ENCODE data around the gene ATP5ME.

ATP5ME gene

DNA sequence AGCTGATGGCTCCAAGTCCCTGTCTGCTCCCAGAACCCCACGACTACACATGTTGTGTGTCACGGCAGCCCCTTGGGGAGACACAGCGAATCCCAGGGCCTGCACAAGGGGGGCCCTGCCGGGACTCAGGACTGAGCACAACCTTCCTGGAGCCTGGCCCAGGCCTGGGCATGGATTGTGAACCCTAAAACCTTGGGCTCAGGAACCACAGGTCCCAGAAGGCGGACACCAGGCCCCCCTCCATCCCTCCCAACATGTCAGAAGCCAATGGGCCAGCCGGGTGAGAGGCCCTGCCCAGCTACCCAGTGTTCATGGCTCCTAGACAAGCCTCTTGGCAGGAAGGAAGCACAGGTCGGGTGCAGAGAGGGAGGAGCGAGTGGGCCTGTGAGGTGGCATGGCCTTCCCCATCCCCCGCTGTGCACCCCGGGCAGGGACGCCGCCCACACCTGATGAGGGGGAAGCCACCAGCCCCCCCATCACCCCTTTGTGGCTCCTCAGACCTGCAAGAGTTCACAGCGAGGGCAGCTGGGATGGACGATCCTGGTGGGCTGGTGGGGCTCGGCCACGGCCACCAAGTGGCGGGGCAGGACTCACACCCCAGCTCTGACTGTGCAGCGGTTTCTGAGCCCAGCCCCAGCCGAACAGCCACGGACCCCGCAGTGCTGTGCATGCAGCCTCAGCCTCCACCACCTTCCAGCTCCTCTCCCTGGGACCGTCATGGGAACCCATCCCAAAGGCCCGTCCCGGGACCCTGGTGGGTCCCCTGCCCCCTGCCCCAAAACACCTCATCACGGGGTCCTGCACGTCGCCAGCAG is 45.0 kb downstream of the ATP5ME start:
- no peak overlapping the region for H3K4me3 Mint-ChIP-seq
- H3K27me3 Mint-ChIP-seq (ENCODE audit: low read depth), result peaks cover 17% of the 10 kb centered on the region
- peaks cover 26% of the 10 kb centered on the region for H3K4me1 Mint-ChIP-seq
- H3K27ac Mint-ChIP-seq, result peak overlapping the region in 1 of 3 experiments; percentile 64
- peaks cover 8% of the 10 kb centered on the region for H3K36me3 Mint-ChIP-seq (ENCODE audit: low read depth)
- peaks cover 4% of the 10 kb centered on the region for H3K9me3 Mint-ChIP-seq
- TF ChIP-seq, protein P1, sequence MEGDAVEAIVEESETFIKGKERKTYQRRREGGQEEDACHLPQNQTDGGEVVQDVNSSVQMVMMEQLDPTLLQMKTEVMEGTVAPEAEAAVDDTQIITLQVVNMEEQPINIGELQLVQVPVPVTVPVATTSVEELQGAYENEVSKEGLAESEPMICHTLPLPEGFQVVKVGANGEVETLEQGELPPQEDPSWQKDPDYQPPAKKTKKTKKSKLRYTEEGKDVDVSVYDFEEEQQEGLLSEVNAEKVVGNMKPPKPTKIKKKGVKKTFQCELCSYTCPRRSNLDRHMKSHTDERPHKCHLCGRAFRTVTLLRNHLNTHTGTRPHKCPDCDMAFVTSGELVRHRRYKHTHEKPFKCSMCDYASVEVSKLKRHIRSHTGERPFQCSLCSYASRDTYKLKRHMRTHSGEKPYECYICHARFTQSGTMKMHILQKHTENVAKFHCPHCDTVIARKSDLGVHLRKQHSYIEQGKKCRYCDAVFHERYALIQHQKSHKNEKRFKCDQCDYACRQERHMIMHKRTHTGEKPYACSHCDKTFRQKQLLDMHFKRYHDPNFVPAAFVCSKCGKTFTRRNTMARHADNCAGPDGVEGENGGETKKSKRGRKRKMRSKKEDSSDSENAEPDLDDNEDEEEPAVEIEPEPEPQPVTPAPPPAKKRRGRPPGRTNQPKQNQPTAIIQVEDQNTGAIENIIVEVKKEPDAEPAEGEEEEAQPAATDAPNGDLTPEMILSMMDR (IDR thresholded peaks at IDR 0.05; ENCODE audit: unreplicated experiment in 3 of 3), result no peak

DNA sequence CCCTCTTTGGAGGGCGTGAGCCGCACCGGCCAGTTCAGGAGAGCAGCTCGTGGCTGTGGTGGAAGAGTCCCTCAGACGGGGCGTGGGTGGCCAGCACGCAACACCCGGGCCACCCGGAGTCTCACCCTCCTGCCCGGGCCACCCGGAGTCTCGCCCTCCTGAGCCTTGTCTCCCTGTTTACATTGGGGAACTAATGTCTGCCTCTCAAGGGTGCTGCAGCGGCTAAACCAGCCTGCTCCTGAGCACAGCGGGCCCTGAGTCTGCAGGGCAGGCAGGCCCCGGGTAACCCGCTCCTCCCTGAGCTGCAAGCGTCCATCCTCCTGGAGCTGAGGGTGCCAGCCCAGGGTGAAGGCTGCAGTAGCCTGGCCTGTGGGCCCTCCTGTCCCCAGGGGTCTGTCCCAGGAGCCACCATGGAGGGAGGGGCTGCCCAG is 45.8 kb downstream of the ATP5ME start:
- Mint-ChIP-seq H3K27me3 (ENCODE audit: low read depth) (peaks cover 17% of the 10 kb centered on the region), H3K9me3 (peaks cover 4% of the 10 kb centered on the region), H3K36me3 (ENCODE audit: low read depth) (peaks cover 8% of the 10 kb centered on the region), H3K4me3 (no peak overlapping the region), H3K4me1 (peaks cover 26% of the 10 kb centered on the region), H3K27ac (no peak overlapping the region)
- TF ChIP-seq, protein P1 (IDR thresholded peaks at IDR 0.05; ENCODE audit: unreplicated experiment in 3 of 3), result no peak

DNA sequence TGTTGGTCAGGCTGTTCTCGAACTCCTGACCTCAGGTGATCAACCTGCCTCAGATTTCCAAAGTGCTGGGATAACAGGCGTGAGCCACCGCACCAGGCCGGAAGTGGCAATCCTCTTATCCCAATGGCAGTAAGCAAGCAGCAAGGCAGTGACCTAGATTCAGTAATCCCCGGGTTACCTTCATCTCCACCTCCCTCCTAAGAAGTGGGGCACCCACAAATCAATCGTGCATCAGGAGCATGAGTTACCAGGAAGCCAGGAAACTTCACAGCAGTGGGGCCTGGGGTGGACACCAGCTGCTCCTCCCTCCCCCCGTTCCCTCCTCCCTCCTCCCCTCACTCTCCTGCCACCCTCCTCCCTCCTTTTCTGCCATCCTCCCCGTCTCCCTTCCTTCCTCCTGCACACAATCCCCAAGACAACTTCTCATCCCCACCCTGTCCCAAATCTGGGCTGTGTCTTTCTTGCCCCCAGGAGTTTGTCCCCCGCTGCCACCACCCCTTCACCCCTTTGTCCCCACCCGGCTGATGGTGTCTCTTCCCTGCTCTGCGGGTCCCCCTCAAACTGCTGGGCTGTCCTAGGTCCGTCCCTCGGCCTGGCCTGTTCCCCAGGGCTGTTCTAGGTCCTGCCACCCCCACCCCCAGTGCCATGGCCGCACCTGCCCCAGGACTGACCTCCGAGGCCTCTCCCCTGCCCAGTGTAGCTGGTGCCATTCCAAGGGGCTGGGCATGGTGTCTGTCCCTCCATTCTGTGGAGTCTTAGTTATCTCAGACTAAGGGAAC is 46.5 kb downstream of the ATP5ME start:
- Mint-ChIP-seq H3K9me3 (peaks cover 4% of the 10 kb centered on the region), H3K27ac (no peak overlapping the region), H3K4me3 (peak overlapping the region in 1 of 3 experiments; percentile 60), H3K4me1 (peaks cover 26% of the 10 kb centered on the region), H3K36me3 (ENCODE audit: low read depth) (peaks cover 8% of the 10 kb centered on the region), H3K27me3 (ENCODE audit: low read depth) (peaks cover 16% of the 10 kb centered on the region)
- TF ChIP-seq, protein P1 (IDR thresholded peaks at IDR 0.05; ENCODE audit: unreplicated experiment in 3 of 3), result no peak

DNA sequence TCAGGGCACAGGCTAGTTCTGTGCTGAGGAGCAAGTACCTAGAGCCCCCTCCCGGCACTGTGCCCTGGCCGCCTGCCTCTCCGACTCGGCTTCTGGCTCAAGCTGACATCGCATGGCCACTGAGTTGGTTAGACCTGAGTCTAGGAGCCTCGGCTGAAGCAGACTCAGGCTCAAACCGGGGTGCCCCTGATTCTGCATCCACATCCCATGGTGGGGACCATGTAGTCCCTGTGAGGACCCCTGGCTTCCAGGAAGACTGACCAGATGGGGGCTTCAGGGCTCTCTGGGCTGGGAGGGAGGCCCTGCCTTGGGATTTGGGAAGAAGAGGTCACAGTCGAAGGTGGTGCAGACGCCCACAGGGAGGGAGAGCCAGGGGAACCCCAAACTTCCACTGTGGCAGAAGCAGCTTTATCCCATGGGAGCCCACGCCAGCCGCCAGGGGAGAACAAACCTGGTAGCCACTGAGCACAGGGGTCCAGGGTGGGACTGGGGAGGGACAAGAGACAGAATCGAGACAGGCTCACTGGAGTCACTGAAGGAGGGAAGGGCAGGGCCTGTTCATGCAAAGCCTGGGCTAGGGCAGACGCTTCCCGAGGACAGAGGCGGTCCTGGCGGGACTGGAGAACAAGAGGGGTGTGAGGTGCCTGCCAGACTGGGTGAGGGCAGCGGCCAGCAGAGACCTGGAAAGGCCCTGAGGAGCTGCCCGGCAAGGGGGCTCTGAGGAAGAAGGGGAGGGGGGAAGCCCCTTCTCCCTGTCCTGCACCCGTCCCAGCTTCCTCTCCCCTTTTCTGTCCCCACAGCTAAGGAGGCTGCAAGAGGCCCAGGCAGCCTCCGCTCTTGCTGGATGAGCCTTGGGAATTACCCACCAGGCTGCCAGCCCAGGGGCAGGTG is 47.6 kb downstream of the ATP5ME start:
- peaks cover 25% of the 10 kb centered on the region for H3K4me1 Mint-ChIP-seq
- TF ChIP-seq, protein P1 (IDR thresholded peaks at IDR 0.05; ENCODE audit: unreplicated experiment in 3 of 3), result no peak
- H3K4me3 Mint-ChIP-seq, result peak overlapping the region in 2 of 3 experiments; percentile 51 to 60
- peak overlapping the region in 1 of 3 experiments; percentile 83 for H3K27ac Mint-ChIP-seq
- H3K27me3 Mint-ChIP-seq (ENCODE audit: low read depth), result peaks cover 11% of the 10 kb centered on the region
- H3K9me3 Mint-ChIP-seq, result peaks cover 4% of the 10 kb centered on the region
- H3K36me3 Mint-ChIP-seq (ENCODE audit: low read depth), result peaks cover 7% of the 10 kb centered on the region

DNA sequence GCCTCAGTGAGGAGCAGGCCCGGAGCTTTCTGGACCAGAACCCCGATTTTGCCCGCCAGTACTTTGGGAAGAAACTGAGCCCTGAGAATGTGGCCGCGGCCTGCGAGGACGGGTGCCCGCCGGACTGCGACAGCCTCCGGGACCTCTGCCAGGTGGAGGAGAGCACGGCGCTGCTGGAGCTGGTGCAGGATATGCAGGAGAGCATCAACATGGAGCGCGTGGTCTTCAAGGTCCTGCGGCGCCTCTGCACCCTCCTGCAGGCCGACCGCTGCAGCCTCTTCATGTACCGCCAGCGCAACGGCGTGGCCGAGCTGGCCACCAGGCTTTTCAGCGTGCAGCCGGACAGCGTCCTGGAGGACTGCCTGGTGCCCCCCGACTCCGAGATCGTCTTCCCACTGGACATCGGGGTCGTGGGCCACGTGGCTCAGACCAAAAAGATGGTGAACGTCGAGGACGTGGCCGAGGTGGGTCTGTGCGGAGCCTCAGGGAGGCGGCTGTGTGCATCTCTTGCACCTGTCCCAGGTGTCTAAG is 48.4 kb downstream of the ATP5ME start:
- H3K27me3 Mint-ChIP-seq (ENCODE audit: low read depth), result peaks cover 9% of the 10 kb centered on the region
- H3K36me3 Mint-ChIP-seq (ENCODE audit: low read depth), result peaks cover under 1% of the 10 kb centered on the region
- H3K27ac Mint-ChIP-seq, result peak overlapping the region; percentile 78 to 96 (median 88)

More for the DNA sequence above, 48.4 kb downstream of the ATP5ME start:
- H3K9me3 Mint-ChIP-seq, result no peaks in the 10 kb centered on the region
- peaks cover 18% of the 10 kb centered on the region for H3K4me1 Mint-ChIP-seq
- peak overlapping the region; percentile 68 to 82 (median 77) for H3K4me3 Mint-ChIP-seq
- TF ChIP-seq, protein P1 (IDR thresholded peaks at IDR 0.05; ENCODE audit: unreplicated experiment in 3 of 3), result no peak
